Measurements from ENCODE around the gene TMEM63A. TPM values are rescaled to one million over a fixed set of nuclear protein-coding genes. Genes with fewer than 3 reads are reported as not detected.

TMEM63A gene
- total RNA-seq, 6 experiments from 2014 or later, result 32.1 to 81.5 (median 44.9) TPM

DNA sequence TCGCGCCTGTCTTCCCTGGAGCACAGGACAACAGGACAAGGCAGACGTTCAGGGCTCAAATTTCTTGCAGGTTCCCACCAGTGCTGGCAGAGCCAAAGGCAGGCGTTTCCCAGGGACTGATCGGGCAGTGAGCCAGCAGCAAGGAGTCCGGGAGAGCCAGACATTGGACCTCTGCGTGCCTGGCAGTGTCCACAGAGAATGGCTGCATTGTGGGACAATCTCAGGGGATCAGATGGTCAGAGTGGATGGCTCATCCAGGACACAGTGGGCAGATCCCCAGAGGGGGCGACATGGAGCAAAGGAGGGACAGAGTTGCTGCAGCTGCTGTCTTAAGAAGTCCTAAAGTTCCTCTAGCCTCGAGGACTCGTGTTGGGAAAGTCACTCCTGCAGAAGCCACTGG is 4.6 kb downstream of the TMEM63A start:
- DNase-seq (peak; percentile 65 to 83 (median 79)), ATAC-seq (peak; percentile 1 to 33 (median 7))
- peak overlapping the region in 1 of 3 donors; percentile 42 for H3K27ac ChIP-seq
- H3K36me3 ChIP-seq, result peaks cover 0 to 36% (median 12%) of the 10 kb centered on the region in 4 donors
- intact Hi-C loops (cut with DNase I), result no loop called here
- peaks cover 0 to 44% (median 19%) of the 10 kb centered on the region in 4 donors for H3K4me1 ChIP-seq
- no peak overlapping the region for H3K4me3 ChIP-seq
- no peaks in the 10 kb centered on the region for H3K9me3 ChIP-seq
- no peaks in the 10 kb centered on the region for H3K27me3 ChIP-seq
- TF ChIP-seq, protein P1, sequence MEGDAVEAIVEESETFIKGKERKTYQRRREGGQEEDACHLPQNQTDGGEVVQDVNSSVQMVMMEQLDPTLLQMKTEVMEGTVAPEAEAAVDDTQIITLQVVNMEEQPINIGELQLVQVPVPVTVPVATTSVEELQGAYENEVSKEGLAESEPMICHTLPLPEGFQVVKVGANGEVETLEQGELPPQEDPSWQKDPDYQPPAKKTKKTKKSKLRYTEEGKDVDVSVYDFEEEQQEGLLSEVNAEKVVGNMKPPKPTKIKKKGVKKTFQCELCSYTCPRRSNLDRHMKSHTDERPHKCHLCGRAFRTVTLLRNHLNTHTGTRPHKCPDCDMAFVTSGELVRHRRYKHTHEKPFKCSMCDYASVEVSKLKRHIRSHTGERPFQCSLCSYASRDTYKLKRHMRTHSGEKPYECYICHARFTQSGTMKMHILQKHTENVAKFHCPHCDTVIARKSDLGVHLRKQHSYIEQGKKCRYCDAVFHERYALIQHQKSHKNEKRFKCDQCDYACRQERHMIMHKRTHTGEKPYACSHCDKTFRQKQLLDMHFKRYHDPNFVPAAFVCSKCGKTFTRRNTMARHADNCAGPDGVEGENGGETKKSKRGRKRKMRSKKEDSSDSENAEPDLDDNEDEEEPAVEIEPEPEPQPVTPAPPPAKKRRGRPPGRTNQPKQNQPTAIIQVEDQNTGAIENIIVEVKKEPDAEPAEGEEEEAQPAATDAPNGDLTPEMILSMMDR (IDR thresholded peaks at IDR 0.05), result peak; percentile 11 to 32 (median 29)
- TF ChIP-seq POLR2A (IDR thresholded peaks at IDR 0.05), result no peak
- WGBS (ENCODE audit: insufficient coverage, low coverage, low lambda C conversion rate, missing lambda C conversion rate), result 33% methylated on average over 7 of the region's 10 CpGs

DNA sequence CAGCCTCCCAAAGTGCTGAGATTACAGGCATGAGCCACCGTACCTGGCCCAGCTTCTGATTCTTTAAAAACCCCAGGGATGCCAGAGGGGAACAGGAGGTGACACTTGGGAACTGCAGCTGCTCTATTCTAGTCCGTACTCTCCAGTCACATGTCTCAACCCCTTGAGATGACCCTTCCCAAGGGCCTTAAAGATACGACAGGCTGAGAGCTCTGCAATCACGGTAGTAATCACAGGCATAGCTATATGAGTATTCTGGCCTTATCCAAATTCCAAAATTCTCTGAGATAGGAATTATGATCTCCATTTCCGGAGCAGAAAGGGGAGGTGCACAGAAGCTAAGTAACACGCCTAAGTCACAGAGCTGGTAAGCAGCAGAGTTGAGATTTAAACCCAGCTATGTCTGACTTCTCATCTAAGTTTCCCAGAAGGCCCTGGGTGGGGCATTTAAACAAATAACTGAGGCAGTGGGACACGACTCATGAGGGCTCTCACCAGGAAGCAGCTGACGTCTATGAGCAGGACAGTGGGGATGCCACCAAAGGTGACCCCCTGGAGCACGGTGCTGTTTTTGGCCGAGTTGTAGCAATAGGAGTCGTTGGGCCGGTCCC is 5.2 kb downstream of the TMEM63A start:
- peaks cover 0 to 39% (median 12%) of the 10 kb centered on the region in 4 donors for H3K36me3 ChIP-seq
- H3K27ac ChIP-seq, result no peak overlapping the region
- peaks cover 0 to 46% (median 19%) of the 10 kb centered on the region in 4 donors for H3K4me1 ChIP-seq

DNA sequence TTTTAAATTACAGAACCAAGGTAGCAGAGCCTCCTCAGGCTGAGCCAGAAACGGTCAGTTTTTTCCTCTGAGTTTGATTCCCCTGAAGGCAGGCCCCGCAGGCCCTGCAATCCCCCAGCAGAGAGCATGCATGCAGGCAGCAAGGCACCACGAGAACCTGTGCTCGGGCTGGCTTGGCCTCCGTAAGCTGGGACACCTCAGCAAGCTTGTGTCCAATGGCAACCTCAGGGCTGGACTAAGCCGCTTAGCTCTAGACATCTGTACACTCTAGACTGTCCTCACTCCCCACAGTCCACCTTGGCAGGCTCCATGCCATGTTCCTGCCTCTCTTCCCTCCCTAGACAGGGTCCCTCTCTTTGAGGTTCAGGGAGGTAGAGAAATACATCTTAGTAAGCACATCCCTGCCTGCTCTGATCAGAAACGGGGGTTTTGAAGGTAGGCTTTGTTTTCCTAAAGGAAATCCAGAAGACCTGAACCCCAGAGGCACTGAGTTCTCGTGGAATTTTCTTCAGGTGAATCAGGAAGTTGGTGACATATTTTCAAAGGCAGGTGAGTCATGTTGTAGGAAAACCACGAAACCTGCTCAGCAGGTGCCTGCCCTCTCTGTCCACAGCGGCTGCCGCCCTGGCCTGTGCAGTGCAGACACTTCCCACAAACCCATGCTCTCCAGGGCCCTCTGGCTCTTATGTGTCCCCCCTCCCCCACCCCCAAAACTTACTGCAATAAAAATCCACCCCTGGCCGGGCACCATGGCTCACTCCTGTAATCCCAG is 7.0 kb downstream of the TMEM63A start:
- peaks cover 0 to 57% (median 18%) of the 10 kb centered on the region in 4 donors for H3K36me3 ChIP-seq
- intact Hi-C loops (cut with DNase I), result no loop called here
- H3K4me3 ChIP-seq, result no peak overlapping the region
- H3K4me1 ChIP-seq, result peaks cover 0 to 38% (median 15%) of the 10 kb centered on the region in 4 donors
- H3K9me3 ChIP-seq, result no peaks in the 10 kb centered on the region
- no peak overlapping the region for H3K27ac ChIP-seq
- no peaks in the 10 kb centered on the region for H3K27me3 ChIP-seq
- no peak for ATAC-seq
- peak in 1 of 3 donors; percentile 33 for DNase-seq
- no peak for TF ChIP-seq POLR2A (IDR thresholded peaks at IDR 0.05)
- TF ChIP-seq, protein P1 (IDR thresholded peaks at IDR 0.05), result no peak
- WGBS (ENCODE audit: insufficient coverage, low coverage, low lambda C conversion rate, missing lambda C conversion rate), result 86% methylated on average over 5 of the region's 12 CpGs

More for the DNA sequence above, 5.2 kb downstream of the TMEM63A start:
- intact Hi-C loops (cut with DNase I), result no loop called here
- ATAC-seq (no peak), DNase-seq (no peak)
- 67% methylated on average over 6 of the region's 12 CpGs for WGBS (ENCODE audit: insufficient coverage, low coverage, low lambda C conversion rate, missing lambda C conversion rate)
- no peak overlapping the region for H3K4me3 ChIP-seq
- no peaks in the 10 kb centered on the region for H3K9me3 ChIP-seq
- no peak for TF ChIP-seq POLR2A (IDR thresholded peaks at IDR 0.05)
- TF ChIP-seq, protein P1 (IDR thresholded peaks at IDR 0.05), result no peak
- no peaks in the 10 kb centered on the region for H3K27me3 ChIP-seq

DNA sequence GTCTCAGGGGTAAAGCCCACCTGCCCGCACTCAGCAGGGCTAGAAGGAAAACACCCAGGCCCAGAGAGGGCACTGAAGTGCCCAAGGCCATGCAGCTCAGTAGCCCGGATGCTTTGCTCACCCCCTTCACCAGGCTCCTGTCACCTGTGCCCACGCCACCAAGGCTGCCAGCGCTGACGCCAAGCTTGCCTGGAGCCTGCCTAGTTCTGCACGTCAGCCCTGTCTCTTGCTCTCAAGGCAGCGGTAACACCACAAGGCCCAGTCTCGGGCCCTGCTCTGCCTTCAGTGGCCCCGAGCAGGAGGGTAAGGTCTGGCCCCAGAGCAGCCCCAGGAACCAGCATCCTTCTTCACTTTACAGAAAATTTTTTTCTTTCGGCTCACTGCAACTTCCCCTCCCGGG is 7.7 kb downstream of the TMEM63A start:
- ATAC-seq (no peak), DNase-seq (peak in 1 of 3 donors; percentile 23)
- peaks cover 0 to 63% (median 22%) of the 10 kb centered on the region in 4 donors for H3K36me3 ChIP-seq
- peaks cover 0 to 30% (median 11%) of the 10 kb centered on the region in 4 donors for H3K4me1 ChIP-seq
- no peak overlapping the region for H3K4me3 ChIP-seq
- no peaks in the 10 kb centered on the region for H3K9me3 ChIP-seq
- intact Hi-C loops (cut with DNase I), result no loop called here
- 75% methylated on average over 2 of the region's 11 CpGs for WGBS (ENCODE audit: insufficient coverage, low coverage, low lambda C conversion rate, missing lambda C conversion rate)
- H3K27ac ChIP-seq, result no peak overlapping the region
- TF ChIP-seq POLR2A (IDR thresholded peaks at IDR 0.05), result no peak
- TF ChIP-seq, protein P1 (IDR thresholded peaks at IDR 0.05), result no peak
- no peaks in the 10 kb centered on the region for H3K27me3 ChIP-seq
